ENCODE data around the gene ZNF519.
"Not testable (repeated sequence)": the region's sequence is repeated elsewhere in the genome, so short reads cannot be mapped to it uniquely, and the experiment has no call there.

The ZNF519 gene

GRCh38 chr18:14132271-14132700 lies at the start of gene ZNF519:
ZNF519 (minus strand) TSS chr18:14132435; CDS start chr18:14132277, 158 bp downstream.
- in situ Hi-C loops (cut with MboI; ENCODE audit: low sequenced_read_pairs) = not testable (repeated sequence)

- in situ Hi-C loops (cut with MboI; ENCODE audit: low sequenced_read_pairs) = no loop called here
These were observed 47.1 kb upstream of the ZNF519 start for GRCh38 chr18:14179306-14179705.

- in situ Hi-C loops (cut with MboI; ENCODE audit: low sequenced_read_pairs) = not testable (repeated sequence)
These were observed 46.3 kb upstream of the ZNF519 start for GRCh38 chr18:14178321-14179196.

- in situ Hi-C loops (cut with MboI; ENCODE audit: low sequenced_read_pairs) = not testable (repeated sequence)
These were observed 45.5 kb upstream of the ZNF519 start for GRCh38 chr18:14177540-14178320.

- in situ Hi-C loops (cut with MboI; ENCODE audit: low sequenced_read_pairs) = not testable (repeated sequence)
These were observed 43.2 kb upstream of the ZNF519 start for GRCh38 chr18:14175404-14175803.

GRCh38 chr18:14174706-14175085 lies 42.5 kb upstream of the ZNF519 start:
- in situ Hi-C loops (cut with MboI; ENCODE audit: low sequenced_read_pairs) = no loop called here

- in situ Hi-C loops (cut with MboI; ENCODE audit: low sequenced_read_pairs) = not testable (repeated sequence)
These were observed 41.9 kb upstream of the ZNF519 start for GRCh38 chr18:14174002-14174705.

GRCh38 chr18:14173116-14173951 lies 41.1 kb upstream of the ZNF519 start:
- in situ Hi-C loops (cut with MboI; ENCODE audit: low sequenced_read_pairs) = not testable (repeated sequence)

- in situ Hi-C loops (cut with MboI; ENCODE audit: low sequenced_read_pairs) = not testable (repeated sequence)
These were observed 40.2 kb upstream of the ZNF519 start for GRCh38 chr18:14172142-14173115.

- in situ Hi-C loops (cut with MboI; ENCODE audit: low sequenced_read_pairs) = not testable (repeated sequence)
These were observed 39.3 kb upstream of the ZNF519 start for GRCh38 chr18:14171301-14172141.

- in situ Hi-C loops (cut with MboI; ENCODE audit: low sequenced_read_pairs) = not testable (repeated sequence)
These were observed 38.3 kb upstream of the ZNF519 start for GRCh38 chr18:14170367-14171036.

- in situ Hi-C loops (cut with MboI; ENCODE audit: low sequenced_read_pairs) = not testable (repeated sequence)
These were observed 30.7 kb upstream of the ZNF519 start for GRCh38 chr18:14162915-14163314.

GRCh38 chr18:14151564-14152113 lies 19.4 kb upstream of the ZNF519 start:
- in situ Hi-C loops (cut with MboI; ENCODE audit: low sequenced_read_pairs) = not testable (repeated sequence)

GRCh38 chr18:14150766-14151165 lies 18.5 kb upstream of the ZNF519 start:
- in situ Hi-C loops (cut with MboI; ENCODE audit: low sequenced_read_pairs) = not testable (repeated sequence)

GRCh38 chr18:14149916-14150420 lies 17.7 kb upstream of the ZNF519 start:
- in situ Hi-C loops (cut with MboI; ENCODE audit: low sequenced_read_pairs) = not testable (repeated sequence)

- in situ Hi-C loops (cut with MboI; ENCODE audit: low sequenced_read_pairs) = not testable (repeated sequence)
These were observed 17.1 kb upstream of the ZNF519 start for GRCh38 chr18:14149121-14149850.
